ENCODE data around the gene GFPT2.

GRCh38 chr5:180353048-180353979 lies at the start of gene GFPT2:
- TF ChIP-seq YY1 (IDR thresholded peaks at IDR 0.05; ENCODE audit: insufficient read depth, insufficient read length) = no peak
- no peak for TF ChIP-seq ZNF274 (IDR thresholded peaks at IDR 0.05; ENCODE audit: low read depth, low read length)

Data from NT2/D1 (cell line).